ENCODE measurements around the gene N4BP3.

GRCh38 chr5:178080618-178081410 lies 32.5 kb upstream of the N4BP3 start:
- TF ChIP-seq CTCF (IDR thresholded peaks at IDR 0.05) (no peak), ZFX (IDR thresholded peaks at IDR 0.05; ENCODE audit: borderline replicate concordance) (no peak)
